ENCODE data around the gene MAST4.

DNA sequence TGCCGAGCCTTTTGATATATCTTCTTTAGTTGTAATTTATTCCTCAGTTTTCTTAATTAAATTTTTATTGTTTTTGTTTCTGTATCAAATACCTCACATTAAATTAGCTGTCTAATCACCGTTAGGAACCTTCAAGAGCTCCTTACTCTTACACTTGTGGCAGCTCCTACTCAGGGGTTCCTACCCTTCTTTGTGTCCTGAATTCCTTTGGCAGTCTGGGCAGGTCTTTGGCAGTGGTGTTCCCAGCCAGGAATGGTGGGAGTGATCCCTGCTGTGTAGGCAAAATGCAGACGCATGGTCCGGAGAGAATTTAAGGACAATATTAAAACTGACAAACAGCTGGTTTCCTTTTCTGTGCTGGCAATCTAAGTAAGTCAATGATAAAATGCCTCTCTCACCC, 41.8 kb downstream of the MAST4 start:
- TF ChIP-seq, protein P1, sequence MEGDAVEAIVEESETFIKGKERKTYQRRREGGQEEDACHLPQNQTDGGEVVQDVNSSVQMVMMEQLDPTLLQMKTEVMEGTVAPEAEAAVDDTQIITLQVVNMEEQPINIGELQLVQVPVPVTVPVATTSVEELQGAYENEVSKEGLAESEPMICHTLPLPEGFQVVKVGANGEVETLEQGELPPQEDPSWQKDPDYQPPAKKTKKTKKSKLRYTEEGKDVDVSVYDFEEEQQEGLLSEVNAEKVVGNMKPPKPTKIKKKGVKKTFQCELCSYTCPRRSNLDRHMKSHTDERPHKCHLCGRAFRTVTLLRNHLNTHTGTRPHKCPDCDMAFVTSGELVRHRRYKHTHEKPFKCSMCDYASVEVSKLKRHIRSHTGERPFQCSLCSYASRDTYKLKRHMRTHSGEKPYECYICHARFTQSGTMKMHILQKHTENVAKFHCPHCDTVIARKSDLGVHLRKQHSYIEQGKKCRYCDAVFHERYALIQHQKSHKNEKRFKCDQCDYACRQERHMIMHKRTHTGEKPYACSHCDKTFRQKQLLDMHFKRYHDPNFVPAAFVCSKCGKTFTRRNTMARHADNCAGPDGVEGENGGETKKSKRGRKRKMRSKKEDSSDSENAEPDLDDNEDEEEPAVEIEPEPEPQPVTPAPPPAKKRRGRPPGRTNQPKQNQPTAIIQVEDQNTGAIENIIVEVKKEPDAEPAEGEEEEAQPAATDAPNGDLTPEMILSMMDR (IDR thresholded peaks at IDR 0.05): no peak
- no peak for TF ChIP-seq EP300 (IDR thresholded peaks at IDR 0.05)

Data from tibial nerve (tissue), 4 donors.